ENCODE measurements around the gene PTGDS.

The PTGDS gene

DNA sequence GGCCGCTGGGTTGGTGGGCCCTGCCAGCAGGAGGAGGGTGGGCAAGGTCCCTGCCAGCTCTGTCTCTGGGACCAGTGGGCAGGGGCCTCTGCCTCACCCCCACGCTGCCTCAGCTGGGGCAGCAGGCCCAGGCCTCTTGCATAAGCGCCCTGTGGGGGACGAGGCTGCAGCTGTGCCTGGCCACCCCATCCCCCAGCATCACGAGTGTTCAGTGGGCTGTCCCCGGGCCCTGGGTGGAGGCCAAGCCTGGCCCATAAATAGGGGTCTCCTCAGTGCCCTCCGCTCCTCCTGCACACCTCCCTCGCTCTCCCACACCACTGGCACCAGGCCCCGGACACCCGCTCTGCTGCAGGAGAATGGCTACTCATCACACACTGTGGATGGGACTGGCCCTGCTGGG, at the start of gene PTGDS:
PTGDS (plus strand) TSS at position 282 of the 400 bp plus-strand sequence; CDS start at position 357, 75 bp downstream.
- DNase-seq, result no peak

DNA sequence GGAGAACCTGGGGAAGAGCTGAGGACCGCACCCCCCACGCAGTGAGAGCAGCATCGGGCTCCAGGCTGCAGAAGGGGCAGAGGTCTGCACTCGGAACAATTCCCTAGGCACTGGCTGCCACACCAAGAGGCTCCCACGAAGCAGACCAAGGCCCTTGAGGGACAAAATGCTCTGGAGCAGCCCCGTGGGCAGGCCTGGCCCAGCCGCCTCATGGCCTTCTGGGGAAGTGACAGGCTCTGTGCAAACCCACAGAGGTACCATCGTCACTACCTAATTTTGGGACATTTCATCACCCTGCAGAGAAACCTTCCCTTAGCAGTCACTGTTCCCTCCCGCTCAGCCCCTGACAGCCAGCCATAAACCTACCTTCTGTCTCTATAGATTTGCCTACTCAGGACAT, 48.7 kb upstream of the PTGDS start:
- DNase-seq, result no peak

DNA sequence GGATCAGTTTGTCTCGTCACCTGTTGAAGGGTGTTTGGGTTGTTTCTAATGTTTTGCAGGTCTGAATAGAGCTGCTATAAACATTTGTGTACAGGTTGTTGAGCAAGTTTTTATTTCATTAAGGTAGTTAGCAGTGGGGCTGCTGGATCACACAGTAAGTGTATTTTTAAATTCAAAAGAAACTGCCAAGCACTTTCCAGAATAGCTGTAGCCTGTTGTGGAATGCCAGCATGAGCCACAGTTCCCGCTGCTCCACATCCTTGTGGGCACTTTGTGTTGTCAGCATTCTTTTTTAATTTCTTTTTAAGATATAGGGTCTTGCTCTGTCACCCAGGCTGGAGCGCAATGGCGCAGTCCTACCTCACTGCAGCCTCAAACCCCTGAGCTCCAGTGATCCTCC, 47.3 kb upstream of the PTGDS start:
- DNase-seq, result no peak

DNA sequence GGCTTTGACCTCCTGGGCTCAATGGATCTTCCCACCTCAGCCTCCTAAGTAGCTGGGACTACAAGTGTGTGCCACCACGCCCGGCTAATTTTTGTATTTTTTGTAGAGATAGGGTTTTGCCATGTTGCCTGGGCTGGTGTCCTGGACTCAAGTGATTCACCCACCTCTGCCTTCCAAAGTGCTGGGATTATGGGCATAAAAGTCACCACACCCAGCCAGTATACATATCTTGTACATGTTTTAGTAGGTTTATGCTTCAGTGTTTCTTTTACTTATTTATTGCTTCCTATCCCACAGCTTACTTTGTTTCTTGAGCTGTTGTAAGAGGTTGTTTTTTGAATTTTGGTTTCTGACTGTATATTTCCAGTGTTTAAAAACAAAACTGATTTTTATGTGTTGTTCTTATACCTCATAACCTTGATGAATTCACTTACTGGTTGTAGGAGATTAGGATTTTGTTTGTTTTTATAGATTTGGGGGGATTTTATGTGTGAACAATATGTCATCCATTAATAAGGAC, 45.6 kb upstream of the PTGDS start:
- DNase-seq, result no peak

DNA sequence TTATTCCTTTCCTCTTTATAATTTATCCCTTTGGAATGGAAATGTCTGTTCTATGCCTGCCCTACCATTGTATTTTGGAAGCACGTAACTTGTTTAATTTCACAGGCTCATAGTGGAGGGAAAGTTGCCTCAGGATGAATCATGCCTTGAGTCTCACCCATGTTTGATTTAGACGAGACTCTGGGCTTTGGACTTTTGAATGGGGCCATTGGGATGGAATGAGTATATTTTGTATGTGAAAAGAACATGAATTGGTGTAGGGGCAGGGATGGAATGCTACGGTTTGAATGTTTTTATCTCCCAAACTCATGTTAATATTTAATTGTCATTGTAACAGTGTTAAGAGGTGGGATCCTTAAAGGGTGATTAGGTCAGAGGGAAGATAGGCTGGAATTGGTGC, 43.0 kb upstream of the PTGDS start:
- no peak for DNase-seq

GRCh38 chr9:136935651-136936050, 41.7 kb upstream of the PTGDS start:
- DNase-seq, result no peak

DNA sequence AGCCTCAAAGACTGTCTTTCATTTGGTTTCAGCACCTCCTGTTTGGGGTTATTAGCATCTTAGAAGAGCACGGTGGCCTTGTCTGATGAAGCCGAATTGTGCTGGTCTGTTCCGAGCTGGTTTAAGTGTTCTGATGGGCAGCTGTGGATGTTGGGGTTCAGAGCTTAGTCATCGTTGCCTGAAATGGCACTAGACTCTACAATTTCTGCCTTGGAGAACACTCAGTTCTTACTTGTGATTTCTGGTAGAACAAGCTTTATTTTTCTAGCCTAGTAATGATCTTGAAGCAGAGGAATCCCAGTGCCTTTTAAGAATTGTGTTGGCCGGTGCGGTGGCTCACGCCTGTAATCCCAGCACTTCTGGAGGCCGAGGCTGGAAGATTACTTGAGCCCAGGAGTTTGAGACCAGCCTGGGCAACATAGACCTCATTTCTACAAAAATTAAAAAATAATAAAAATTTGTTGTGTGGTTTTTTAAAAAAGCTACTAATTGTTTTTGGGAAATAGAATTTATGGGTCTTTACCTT, 40.6 kb upstream of the PTGDS start:
- DNase-seq, result no peak

DNA sequence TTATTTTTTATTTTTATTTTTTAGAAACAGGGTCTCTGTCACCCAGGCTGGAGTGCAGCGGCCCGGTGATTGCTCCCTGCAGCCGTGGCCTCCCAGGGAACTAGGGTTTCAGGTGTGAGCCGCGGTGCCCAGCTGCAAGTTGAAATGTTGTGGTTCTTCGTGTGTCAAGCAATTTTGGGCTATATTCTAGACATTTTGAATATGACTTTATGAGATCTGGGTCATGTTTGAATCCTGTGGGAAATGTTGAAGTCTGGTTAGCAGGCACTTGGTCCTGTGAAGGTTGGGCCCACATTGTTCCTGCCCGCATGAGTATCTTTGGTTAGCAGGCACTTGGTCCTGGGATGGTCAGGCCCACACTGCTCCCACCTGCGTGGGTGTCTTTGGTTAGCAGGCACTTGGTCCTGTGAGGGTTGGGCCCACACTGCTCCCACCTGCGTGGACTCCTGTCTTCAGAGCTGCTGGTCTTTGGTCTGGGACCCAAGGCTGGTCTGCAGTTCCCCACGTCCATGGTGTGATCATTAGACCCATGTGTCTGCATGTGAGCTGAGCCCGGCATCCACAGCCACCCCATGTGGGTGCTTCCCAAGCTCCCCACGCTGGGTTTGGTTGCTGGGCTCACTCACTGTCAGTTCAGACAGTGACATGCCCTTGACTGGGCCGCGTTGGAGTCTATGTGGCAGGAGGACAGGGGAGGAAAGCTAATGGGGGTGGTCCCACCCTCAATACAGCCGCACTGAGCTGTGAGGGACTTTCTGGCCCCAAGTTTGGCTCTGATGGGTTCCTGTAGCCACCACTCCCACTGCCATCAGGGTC, 39.9 kb upstream of the PTGDS start:
- DNase-seq, result no peak

DNA sequence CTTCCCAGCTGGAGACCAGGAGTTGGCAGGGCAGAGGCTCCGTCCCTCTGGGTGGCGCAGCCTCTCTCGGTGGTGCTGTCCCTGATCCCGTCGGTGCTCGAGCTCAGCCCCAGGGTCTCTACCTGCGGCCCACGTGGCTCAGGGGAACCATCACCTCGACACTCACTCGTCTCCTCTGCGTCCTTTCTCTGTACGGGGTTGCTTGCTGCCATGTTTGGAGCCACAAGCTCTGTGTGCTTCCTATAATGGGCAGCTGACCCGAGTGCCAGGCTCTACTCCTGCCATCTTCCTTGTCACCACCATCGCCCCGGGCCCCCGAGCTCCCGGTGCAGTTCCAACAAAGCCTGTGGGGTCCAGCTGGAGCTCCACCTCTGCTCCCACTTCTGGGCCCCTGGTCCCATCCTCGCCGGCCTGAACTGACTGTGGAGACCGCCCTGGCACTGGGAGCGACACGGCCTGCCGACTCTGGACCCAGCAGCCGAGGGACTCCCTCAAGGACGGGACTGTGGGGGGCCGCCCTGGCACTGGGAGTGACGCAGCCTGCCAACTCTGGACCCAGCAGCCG, 37.8 kb upstream of the PTGDS start:
- no peak for DNase-seq

GRCh38 chr9:136939996-136940525, 37.2 kb upstream of the PTGDS start:
- DNase-seq, result no peak

- no peak for DNase-seq
Measured at GRCh38 chr9:136940526-136941230, 36.6 kb upstream of the PTGDS start.

DNA sequence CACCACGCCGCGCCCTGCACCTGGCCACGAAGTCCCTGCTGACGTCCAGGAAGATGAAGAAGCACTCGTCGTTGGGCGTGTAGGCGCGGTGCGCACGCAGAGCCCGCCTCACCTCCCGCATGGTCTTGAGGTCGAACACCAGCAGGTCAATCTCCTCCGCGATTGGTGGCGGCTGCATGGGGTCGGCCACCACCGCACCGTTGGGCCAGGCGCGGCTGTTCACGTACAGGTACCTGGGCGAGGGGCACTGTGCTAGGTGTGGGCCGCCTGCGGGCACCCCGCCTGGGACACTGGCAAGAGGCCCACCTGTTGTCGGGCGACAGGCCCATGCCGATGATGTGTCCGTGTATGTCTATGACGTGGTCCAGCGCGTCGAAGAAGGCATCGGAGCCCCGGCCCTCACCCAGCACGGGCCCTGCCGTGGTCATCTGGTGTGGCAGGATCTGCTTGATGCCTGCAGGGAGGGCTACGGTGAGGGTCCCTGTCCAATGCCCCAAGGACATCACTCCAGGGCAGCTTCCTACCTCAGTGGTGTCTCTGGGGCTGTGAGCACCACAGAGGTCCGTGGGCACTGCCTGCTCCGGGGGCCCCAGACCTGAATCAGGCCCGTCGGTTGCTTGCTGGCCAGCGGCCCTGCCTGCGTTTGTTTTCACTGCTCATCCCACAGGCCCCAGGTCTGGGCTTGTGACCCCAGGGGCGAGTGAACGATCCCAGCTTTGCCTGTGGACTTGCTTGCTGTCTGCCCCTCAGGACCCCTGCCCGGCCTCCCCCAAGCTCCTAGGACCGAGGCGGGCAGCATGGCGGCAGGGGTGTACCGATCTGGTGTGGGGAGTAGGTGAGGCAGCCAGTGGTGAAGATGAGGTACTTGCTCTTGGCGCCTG, 35.8 kb upstream of the PTGDS start:
- no peak for DNase-seq

GRCh38 chr9:136942112-136942880, 35.0 kb upstream of the PTGDS start:
- DNase-seq, result no peak

DNA sequence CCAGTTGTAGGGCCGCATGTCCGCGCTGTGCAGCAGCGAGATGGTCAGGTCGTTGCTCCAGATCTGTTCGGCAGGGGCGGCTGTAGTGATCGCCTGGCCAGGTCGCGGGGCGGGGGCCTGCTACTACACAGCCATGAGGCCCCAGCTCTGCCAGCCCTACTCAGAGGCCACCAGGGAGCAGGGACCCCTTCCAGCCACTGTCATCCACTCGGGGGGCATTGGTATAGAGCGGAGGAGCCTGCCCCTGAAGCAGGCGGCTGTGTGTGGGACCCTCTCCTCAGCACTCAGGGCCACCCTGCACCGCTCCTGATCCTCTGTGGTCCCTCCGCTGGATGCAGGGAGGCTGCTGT, 34.4 kb upstream of the PTGDS start:
- DNase-seq, result no peak

- no peak for DNase-seq
Measured at GRCh38 chr9:136943291-136944211, 33.8 kb upstream of the PTGDS start.

- DNase-seq, result no peak
Measured at GRCh38 chr9:136944212-136944518, 33.1 kb upstream of the PTGDS start.

DNA sequence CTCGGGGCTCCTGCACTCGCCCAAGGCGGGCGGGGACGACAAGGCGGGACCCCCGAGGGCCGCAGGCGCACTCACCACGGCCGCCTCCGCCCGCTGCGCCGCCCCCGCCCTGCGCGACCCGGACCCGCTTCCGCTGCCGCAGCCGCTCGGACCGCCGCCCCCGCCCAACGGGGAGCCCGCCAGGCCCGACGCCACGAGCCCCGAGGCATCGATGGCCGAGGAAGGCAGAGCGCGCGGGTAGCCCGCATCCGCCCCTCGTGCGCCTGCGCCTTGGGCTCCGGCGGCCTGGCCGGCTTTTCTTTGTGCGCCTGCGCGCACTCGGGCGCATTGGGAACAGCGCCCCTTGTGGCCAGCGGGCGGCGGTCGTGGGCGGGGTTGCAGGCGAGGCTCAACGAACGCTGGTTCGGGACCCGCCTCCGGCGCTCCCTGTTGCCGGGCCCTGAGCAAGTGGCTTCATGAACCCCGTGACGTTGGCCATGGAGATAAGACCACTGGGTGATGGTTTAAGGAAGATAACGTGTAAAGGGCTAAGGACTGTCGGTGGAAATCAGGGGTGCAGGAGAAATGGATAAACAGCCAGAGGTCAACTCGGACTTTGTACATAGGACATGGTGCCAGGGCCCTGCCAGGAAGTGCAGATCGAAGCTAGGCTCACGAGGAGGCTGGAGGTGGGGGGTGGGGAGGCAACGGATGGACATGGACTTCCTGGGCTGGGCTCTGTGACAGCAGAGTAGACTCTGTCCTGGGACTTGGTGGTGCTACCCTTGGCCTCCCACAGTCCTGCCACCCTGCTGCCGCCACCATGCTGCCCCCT, 32.6 kb upstream of the PTGDS start, which contains the start of the genes C8G and FBXW5:
C8G (plus strand) TSS at position 725 of the 814 bp plus-strand sequence; CDS start at position 803, 78 bp downstream.
FBXW5 (minus strand) TSS at position 220 of the 814 bp plus-strand sequence. CDS start 655 bp downstream, outside the sequence.
- DNase-seq, result peak; percentile 88 to 95 (median 92)

- DNase-seq, result no peak
Measured at GRCh38 chr9:136945333-136946227, 31.7 kb upstream of the PTGDS start.
